HFFc6 (cell line): ENCODE measurements around the gene IFITM10. TPM values are rescaled to one million over a fixed set of nuclear protein-coding genes. Genes with fewer than 3 reads are reported as not detected.
A peak's percentile ranks its signal among the peaks of the same experiment; 100 is the strongest.
"Not testable (repeated sequence)": the region's sequence is repeated elsewhere in the genome, so short reads cannot be mapped to it uniquely, and the experiment has no call there.

ENCODE experiments used
- DNase-seq: peaks from one replicate; pipeline ENCODE4 v3.0.0-alpha.2; 2018
- H3K27ac Mint-ChIP-seq: 2 replicates; pipeline ENCODE4 v1.8.0; 2020; ENCODE audit warnings: mild to moderate bottlenecking, mixed read lengths
- H3K27me3 Mint-ChIP-seq: 2 replicates; pipeline ENCODE4 v1.8.0; 2021; ENCODE audit warnings: mild to moderate bottlenecking, moderate library complexity, mixed read lengths; ENCODE audit not compliant: insufficient read depth
- H3K36me3 Mint-ChIP-seq: 2 replicates; pipeline ENCODE4 v1.8.0; 2021; ENCODE audit warnings: low read depth, mixed read lengths
- H3K4me1 Mint-ChIP-seq: 2 replicates; pipeline ENCODE4 v1.8.0; 2020; ENCODE audit warnings: low read depth, mixed read lengths
- H3K4me3 Mint-ChIP-seq: 2 replicates; pipeline ENCODE4 v1.8.0; 2020; ENCODE audit warnings: mild to moderate bottlenecking, moderate library complexity, mixed read lengths
- H3K9me3 Mint-ChIP-seq: 2 replicates; pipeline ENCODE4 v1.8.0; 2020; ENCODE audit warnings: mild to moderate bottlenecking, mixed read lengths
- CTCF ChIP-seq: fragments of 200-600 bp; sonication (generic); IDR thresholded peaks from 2 replicates; pipeline ENCODE4 v1.5.0; 2021; ENCODE audit warnings: antibody characterized with exemption, mild to moderate bottlenecking
- total RNA-seq, 6 experiments: library from RNA; stranded (reverse); fragmentation: NEBNext Ultra II Directional; extraction: Animal tissue kit (Norgen Biotek cat#: 25700); gene quantifications; 2 replicates in 1 of 6; 3 replicates in 5 of 6; pipeline ENCODE4 v1.2.3, GENCODE V29; 2021

IFITM10 gene
- total RNA-seq, 6 experiments from 2014 or later = 0.21 to 0.71 (median 0.45) TPM

GRCh38 chr11:1771273-1771672 lies 20.9 kb upstream of the IFITM10 start:
- Mint-ChIP-seq H3K4me3 (no peak overlapping the region), H3K4me1 (peaks cover 44% of the 10 kb centered on the region), H3K27ac (0 out of 2 replicates have a peak overlapping the region, but pooled peaks have one; percentile 88)

GRCh38 chr11:1770528-1770927 lies 20.1 kb upstream of the IFITM10 start:
- Mint-ChIP-seq H3K36me3 (no peaks in the 10 kb centered on the region), H3K4me1 (peaks cover 44% of the 10 kb centered on the region), H3K27me3 (peaks cover 8% of the 10 kb centered on the region), H3K4me3 (no peak overlapping the region), H3K9me3 (no peaks in the 10 kb centered on the region), H3K27ac (peak overlapping the region; percentile 17; the same call in 1 of the 2 replicates)
- DNase-seq = no peak
- no peak for TF ChIP-seq CTCF

More at GRCh38 chr11:1771273-1771672, 20.9 kb upstream of the IFITM10 start:
- no peaks in the 10 kb centered on the region for H3K9me3 Mint-ChIP-seq
- no peaks in the 10 kb centered on the region for H3K36me3 Mint-ChIP-seq
- H3K27me3 Mint-ChIP-seq = peaks cover 6% of the 10 kb centered on the region
- DNase-seq = no peak
- TF ChIP-seq CTCF = no peak

GRCh38 chr11:1770061-1770460 lies 19.7 kb upstream of the IFITM10 start:
- H3K27ac Mint-ChIP-seq = no peak overlapping the region; the same call in 1 of the 2 replicates
- peaks cover 44% of the 10 kb centered on the region for H3K4me1 Mint-ChIP-seq
- no peaks in the 10 kb centered on the region for H3K36me3 Mint-ChIP-seq
- peaks cover 9% of the 10 kb centered on the region for H3K27me3 Mint-ChIP-seq
- no peak for DNase-seq
- TF ChIP-seq CTCF = no peak
- no peaks in the 10 kb centered on the region for H3K9me3 Mint-ChIP-seq
- no peak overlapping the region for H3K4me3 Mint-ChIP-seq

GRCh38 chr11:1769304-1769936 lies 19.0 kb upstream of the IFITM10 start:
- not testable (repeated sequence) for H3K27me3 Mint-ChIP-seq, H3K27ac Mint-ChIP-seq, H3K4me3 Mint-ChIP-seq, H3K36me3 Mint-ChIP-seq, H3K9me3 Mint-ChIP-seq, DNase-seq
- peaks cover 46% of the 10 kb centered on the region for H3K4me1 Mint-ChIP-seq

- TF ChIP-seq CTCF = no peak
- no peak overlapping the region for H3K27ac Mint-ChIP-seq
- H3K4me1 Mint-ChIP-seq = peaks cover 44% of the 10 kb centered on the region
- H3K4me3 Mint-ChIP-seq = no peak overlapping the region
- no peak for DNase-seq
- no peaks in the 10 kb centered on the region for H3K9me3 Mint-ChIP-seq
- no peaks in the 10 kb centered on the region for H3K36me3 Mint-ChIP-seq
- H3K27me3 Mint-ChIP-seq = peaks cover 8% of the 10 kb centered on the region
Observed at GRCh38 chr11:1768141-1768469, 17.7 kb upstream of the IFITM10 start.

- Mint-ChIP-seq H3K4me1 (peaks cover 44% of the 10 kb centered on the region), H3K4me3 (no peak overlapping the region), H3K36me3 (no peaks in the 10 kb centered on the region), H3K9me3 (no peaks in the 10 kb centered on the region), H3K27me3 (peaks cover 8% of the 10 kb centered on the region), H3K27ac (no peak overlapping the region)
- no peak for DNase-seq
- no peak for TF ChIP-seq CTCF
Observed at GRCh38 chr11:1767399-1768140, 17.2 kb upstream of the IFITM10 start.
